GM19351 (cell line): ENCODE measurements around the gene CCDC97.
"Not testable (repeated sequence)": the region's sequence is repeated elsewhere in the genome, so short reads cannot be mapped to it uniquely, and the experiment has no call there.

Source experiments
- ATAC-seq: cut with Tn5 transposase; IDR thresholded peaks from one replicate; pipeline ENCODE4 v1.9.1; 2021; ENCODE audit warnings: mild to moderate bottlenecking, moderate library complexity; ENCODE audit not compliant: unreplicated experiment

Gene CCDC97

DNA sequence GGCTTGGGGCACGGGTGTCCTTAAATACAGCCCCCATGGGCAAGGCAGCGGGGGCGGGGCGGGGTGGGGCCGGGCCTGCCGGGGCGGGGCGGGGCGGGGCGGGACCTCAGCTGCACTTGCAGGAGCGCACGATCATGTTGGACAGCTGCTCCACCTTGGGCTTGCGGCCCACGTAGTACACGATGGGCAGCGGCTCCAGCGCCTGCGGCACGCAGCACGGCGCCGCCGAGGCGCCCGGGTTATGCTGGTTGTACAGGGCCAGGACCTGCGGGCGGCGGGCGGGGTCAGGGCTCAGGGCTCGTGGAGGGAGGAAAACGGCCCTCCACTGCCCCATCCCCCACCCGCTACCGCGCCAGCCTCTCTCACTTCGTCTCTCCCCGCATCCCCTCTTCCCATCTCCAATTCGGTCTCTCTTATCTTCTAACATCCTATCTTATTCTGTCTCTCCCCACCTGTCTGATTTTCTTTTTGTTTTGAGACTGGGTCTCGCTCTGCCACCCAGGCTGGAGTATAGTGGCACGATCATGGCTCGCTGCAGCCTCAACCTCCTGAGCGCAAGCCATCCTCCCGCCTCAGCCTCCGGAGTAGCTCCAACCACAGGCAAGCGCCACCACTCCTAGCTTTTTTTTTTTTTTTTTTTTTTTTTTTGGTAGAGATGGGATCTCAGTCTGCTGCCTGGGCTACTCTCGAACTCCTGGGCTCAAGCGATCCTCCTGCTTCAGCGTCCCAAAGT, 21.1 kb downstream of the CCDC97 start:
- no peak for ATAC-seq

DNA sequence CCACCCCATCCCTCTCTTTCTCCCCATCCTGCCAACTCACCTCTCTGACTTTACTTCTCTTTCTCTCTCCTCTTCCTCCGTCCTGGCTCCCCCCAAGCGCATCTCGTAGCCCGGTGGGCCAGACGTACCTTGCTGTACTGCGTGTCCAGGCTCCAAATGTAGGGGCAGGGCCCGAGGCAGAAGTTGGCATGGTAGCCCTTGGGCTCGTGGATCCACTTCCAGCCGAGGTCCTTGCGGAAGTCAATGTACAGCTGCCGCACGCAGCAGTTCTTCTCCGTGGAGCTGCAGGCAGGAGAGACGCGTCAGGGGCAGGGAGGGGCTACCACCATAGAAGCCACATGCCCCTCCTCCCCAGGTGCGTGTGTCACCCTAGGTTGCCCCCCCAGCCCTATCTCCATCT, 22.0 kb downstream of the CCDC97 start:
- no peak for ATAC-seq

DNA sequence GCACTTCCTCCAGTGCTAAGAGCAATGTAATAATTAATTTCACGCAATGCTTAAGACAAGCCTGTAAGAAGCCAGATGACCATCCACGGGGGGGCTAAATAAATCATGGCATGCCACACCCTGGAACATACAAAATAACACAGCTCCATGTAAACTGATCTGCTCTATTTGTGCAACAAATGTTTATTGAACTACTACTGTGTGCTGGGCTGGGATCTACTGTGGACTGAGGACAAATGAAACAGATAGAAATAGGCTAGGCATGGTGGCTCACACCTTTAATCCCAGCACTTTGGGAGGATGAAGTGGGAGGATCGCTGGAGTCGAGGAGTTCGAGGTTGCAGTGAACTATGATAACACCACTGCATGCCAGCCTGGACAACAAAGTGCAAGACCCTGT, 22.5 kb downstream of the CCDC97 start:
- ATAC-seq: no peak

DNA sequence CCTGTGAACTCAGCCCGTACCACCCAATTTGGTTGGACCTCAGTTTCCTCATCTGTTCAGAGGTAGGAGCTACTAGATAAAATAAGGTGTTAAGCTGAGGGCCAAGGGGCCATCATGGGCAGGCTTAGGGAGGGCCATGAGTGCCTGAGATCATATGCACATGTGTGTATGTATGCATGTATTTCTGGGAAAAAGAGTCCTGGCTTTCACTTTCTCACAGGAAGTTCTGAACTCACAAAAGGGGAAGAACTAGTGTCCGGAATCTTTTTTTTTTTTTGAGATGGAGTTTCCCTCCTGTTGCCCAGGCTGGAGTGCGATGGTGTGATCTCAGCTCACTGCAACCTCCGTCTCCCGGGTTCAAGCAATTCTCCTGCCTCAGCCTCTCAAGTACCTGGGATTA, 24.8 kb downstream of the CCDC97 start:
- no peak for ATAC-seq

DNA sequence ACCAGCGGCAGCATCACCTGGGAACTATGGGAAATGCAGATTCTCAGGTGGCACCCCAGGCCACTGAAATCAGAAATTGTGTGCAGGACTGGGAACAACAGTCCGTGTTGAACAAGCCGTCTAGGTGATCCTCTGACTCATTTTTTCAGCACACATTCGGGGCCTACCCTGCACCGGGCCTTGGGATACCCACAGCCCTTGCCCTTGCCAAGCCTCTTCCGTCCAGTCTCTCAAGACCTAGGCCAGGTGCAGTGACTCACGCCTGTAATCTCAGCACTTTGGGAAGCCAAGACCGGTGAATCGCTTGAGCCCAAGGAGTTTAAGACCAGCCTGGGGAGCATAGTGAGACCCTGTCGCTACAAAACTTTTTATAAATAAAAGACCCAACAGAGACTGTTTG, 25.5 kb downstream of the CCDC97 start:
- no peak for ATAC-seq

DNA sequence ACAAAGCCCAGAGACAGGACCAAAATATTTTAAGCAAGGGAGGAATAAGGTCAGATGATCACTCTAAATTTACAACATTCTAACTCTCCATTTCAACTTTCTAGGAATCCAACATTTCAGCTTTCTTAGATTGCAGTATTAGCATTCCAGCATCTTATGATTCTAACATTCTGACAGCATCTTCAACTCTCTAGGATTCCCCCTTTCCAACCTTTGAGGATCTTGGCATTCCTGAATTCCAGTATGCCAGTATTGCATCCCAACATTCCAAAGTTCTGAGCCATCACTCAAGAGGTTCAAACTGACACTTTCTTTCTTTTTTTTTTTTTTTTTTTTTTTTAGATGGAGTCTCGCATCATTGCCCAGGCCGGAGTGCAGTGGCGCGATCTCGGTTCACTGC, 30.0 kb downstream of the CCDC97 start:
- no peak for ATAC-seq

DNA sequence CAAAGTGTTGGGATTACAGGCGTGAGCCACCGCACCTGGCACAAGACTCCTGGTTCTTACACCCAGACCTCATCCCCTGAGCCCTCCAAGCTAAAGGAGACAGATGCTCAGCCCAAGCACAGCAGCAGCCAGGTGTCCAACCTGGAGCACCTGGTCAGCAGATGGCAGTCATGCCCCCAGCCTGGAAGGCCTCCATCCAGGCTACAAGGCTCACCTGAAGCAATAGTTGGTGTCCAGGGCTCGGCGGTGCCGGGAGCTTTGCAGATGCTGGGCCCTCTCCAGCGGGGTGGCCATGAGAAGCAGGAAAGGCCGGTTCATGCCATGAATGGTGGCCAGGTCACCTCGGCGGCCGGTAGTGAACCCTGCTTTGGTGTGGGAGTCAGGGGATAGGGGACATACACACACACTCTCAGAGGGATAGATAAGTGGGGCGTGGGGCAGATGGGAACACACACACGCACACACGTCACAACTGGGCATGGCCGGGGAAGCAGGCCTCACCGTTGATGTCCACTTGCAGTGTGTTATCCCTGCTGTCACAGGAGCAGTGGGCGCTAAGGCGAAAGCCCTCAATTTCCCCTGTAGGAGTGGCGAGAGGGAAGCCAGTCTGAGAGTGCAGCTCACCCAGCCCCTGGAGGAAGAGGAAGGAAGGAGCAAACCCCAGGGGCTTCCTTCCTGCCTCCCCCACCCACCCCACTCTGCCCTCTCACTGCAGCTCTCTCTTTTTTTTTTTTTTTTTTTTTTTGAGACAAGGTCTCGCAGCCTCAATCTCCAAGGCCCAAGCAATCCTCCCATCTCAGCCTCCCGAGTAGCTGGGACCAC, 31.9 kb downstream of the CCDC97 start:
- no peak for ATAC-seq

DNA sequence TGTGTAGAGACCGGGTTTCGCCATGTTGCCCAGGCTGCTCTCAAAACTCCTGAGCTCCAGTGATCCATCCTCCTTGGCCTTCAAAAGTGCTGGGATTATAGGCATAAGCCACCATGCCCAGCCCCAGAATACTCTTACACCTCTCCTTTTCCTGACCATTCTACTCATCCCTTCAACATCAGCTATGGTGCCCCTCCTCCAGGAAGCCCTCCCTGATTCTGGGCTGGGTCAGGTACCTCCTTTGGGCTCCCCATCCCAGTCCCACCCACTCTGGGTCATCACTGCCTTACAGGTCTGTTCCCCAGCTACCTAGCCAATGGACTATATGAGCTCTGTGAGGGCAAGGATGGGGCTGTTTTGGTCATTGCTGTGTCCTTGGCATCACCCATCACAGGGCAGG, 34.2 kb downstream of the CCDC97 start:
- no peak for ATAC-seq

DNA sequence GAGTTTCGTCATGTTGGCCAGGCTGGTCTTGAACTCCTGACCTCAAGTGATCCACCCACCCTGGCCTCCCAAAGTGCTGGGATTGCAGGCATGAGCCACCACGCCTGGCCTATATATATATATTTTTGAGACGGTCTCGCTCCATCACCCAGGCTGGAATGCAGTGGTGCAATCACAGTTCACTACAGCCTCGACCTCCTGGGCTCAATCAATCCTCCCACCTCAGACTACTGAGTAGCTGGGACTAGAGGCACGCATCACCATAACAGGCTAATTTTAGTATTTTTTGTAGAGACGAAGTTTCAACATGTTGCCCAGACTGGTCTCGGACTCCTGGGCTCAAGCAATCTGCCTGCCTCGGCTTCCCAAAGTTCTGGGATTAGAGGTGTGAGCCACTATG, 36.9 kb downstream of the CCDC97 start:
- not testable (repeated sequence) for ATAC-seq

DNA sequence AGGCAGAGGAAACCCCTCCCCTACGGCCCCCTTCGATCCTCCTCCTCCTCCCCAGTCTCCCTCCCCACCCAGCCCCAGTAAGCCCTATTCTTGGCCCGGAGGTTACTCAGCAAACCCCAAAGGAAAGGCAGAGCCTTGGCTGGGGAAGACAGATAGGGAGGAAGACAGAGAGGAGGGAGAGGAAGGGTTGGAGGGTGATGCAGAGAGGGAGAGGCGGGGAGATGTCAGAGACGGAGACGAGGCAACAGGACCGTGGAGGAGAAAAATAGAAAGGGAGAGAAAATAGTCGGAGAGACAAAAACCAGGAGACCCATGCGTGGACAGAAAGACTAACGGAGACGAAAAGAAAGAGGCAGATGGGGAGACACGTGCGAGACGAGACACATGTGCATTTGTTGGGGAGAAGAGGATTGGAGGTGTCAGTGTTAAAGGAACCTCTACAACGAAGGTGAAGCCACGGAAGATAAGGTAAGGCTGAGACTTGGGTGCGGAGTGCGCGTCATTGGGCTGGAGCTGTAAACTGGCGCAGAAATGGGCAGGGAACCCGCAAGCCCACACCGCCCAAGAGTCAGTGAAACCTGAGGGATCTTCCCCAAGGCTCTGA, 40.9 kb downstream of the CCDC97 start:
- peak; percentile 16 for ATAC-seq

DNA sequence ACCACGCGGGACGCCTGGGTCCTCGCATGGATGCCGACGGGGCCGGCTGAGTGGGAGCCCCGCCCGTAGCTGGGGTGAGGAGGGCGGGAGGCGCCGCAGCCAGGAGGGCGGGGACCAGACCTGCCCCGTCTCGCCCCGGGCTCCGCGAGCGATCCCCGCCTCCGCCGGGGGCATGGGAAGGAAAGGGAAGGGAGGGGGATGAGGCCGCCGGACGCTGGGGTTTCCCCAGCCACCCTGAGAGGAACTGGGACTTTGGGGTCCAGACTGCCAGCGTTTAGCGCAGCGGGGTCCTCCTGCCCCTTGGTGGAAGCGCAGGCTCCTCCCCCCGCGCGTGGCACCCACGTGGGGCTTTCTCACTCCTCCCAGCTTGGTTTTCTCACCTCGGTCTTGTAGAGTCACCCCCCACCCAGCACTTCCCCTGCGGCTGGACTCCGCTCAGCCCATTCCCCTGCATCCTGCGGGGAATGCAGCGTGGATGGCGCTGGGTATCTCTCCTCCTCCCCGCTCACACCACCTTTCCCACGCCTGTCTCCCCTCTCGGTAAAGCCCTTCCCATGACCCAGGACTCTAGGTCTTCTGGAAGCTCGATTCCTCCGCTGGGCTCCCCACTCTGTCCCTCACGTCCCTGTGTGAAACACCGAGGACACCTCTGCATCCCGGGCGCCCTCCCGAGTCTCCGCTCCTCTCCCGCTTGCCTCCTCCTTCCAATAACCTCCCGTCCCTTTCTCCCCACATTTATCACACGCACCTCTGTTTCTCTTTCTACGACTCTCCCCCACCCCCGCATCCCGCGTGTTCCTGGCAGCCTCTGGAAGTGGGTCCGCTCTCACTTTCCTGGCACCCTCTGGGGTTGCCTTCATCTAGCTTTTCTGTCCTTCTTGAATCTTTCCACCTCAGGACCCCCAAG, 41.6 kb downstream of the CCDC97 start:
- ATAC-seq: peak; percentile 38

DNA sequence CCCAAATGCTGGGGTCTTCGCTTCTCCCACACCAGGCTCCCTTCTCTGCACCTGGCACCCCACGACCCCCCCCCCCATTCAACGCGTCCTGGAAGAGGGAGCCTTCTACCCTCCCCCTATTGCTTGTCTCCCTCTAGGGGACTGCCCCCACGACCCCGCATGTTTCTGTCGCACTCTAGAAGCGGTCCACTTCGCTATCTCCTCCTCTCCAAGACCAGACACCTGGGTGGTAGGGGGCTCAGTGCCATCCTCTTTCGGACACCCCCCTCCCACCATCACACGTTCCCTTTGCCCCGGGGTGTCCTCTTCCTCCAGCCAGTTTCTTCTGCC, 42.3 kb downstream of the CCDC97 start:
- no peak for ATAC-seq

DNA sequence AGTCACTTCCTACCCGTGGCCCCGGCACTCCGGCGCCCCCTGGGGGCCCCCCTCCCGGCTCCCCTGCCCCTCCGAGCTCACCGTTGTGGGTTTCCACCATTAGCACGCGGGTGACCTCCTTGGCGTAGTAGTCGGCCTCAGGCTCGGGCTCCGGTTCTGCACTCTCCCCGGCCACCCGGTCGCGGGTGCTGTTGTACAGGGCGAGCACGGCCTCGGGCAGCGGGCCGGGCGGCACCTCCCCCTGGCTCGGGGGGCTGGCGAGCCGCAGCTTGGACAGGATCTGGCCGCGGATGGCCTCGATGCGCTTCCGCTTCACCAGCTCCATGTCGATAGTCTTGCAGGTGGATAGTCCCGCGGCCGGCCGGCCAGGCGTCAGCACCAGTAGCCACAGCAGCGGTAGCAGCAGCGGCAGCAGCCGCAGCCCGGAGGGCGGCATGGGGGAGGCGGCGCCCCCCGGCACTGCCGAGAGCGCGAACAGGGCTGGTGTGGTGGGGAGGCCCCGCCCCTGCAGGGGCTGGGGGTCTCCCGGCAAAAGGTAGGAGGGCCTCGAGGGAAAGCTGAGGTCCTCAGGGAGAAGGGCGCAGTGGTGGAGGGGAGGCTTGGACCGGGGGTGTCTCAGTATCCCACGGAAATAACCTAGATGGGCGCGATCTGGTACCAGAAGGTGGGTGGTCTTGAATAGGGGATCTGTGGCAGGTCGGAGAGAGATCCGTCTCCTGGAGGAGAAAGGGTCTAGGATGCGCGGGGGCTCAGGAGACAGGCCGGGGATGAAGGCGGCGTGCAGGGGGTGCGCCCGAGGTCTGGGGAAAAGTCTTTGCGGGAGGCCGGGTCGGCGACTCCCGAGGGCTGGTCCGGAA, 42.9 kb downstream of the CCDC97 start:
- no peak for ATAC-seq

DNA sequence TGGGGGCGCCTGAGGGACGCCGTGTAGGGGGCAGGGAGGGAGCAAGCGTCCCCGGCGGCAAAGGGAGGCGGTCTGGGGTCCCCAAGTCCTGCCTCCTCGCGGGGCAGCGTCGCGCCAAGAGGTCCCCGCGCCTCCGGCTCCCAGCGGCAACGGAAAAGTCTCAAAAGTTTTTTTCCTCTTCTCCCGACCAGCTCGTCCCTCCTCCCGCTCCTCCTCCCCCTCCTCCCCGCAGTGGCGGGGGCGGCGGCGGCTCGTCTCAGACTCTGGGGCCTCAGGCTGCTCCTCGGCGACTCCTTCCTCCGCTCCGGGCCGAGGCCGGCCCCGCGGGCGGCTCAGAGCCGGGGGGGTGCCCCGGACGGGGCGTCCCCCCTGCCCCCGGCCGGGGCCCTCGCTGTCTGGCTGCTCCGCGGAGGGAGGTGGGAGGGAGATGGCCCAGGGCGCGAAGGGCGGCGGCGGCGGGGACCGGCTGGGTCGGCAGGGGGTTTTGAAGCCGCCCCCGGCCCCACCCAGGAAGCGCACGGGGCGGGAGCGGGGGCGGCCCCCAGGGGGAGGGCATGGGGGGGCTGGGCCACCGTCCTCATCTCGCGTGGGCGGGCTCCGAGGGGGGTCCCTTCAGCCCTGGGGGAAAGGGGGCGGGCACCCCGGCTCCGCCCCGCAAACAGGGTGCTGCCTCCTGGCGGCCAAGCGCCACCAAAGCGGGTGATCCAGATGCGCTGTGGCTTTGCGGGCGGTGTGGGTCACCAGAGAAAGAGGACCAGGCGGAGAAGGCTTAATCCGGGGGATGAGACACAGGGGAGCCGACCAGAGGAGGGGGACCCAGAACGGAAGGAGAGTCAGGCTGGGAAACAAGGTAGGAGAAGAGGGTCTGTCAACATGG, 43.7 kb downstream of the CCDC97 start, which contains the start of gene TGFB1:
TSS of gene TGFB1 (minus strand) at position 457 of the 877 bp plus-strand sequence. CDS start 878 bp downstream, outside the sequence.
- peak; percentile 43 for ATAC-seq

DNA sequence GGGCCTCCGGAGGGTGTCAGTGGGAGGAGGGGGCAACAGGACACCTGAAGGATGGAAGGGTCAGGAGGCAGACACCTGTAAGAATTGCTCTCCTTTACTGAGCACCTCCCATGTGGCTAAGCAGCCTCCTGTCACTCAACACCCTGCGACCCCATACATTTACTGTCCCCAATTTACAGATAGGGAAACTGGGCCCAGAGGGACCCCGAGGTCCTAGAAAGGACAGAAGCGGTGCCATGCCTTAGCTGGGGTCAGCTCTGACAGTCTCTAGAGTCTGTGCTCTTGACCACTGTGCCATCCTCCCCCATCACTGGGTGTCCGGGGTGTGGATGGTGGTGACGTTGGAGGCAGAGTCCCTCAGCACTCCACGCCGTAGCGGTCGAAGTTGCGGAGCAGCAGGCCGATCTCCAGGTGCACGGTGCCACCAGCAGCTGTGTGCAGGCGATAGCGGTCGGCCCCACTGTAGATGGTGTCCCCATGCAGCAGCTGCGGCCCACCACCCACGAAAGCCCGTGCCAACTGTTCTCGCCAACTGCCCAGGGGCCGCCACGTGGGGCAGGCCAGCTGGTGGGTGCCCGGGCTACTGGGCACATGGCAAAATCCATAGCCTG, 44.5 kb downstream of the CCDC97 start:
- ATAC-seq: no peak

DNA sequence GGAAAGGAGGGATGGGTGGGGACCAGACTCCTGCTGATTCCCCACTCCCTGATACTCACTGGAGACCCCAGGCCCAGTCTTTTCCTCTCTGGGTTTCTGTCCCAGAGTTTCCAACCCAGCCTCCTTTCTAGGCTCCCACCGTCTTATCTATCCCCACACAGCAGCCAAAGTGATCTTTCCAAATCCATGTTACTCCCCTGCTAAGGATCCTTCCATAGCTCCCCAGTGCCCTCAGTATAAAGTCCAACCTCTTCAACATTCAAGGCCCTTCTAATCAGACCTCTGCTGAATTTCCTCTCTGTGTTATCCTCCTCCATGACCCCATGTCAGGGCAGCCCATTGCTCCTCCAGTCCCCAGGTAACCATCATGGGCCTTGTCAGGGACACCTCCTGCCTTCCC, 45.1 kb downstream of the CCDC97 start:
- no peak for ATAC-seq

DNA sequence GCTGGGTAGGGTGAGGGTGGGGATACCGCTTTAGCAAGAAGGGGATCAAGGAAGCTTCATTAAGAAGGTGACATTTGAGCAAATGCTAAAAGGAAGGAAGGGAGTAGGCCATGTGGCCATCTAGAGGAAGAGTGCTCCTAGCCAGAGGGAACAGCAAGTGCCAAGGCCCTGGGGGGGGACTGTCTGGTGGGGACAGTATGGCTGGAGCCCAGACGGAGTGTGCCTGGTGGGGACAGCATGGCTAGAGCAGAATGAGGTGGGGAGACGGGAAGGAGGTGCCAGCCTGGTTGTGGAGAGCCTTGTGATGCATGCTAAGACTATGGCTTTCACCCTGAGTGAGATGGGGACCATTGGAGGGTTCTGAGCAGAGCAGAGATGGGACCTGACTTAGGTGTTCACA, 45.8 kb downstream of the CCDC97 start:
- no peak for ATAC-seq

DNA sequence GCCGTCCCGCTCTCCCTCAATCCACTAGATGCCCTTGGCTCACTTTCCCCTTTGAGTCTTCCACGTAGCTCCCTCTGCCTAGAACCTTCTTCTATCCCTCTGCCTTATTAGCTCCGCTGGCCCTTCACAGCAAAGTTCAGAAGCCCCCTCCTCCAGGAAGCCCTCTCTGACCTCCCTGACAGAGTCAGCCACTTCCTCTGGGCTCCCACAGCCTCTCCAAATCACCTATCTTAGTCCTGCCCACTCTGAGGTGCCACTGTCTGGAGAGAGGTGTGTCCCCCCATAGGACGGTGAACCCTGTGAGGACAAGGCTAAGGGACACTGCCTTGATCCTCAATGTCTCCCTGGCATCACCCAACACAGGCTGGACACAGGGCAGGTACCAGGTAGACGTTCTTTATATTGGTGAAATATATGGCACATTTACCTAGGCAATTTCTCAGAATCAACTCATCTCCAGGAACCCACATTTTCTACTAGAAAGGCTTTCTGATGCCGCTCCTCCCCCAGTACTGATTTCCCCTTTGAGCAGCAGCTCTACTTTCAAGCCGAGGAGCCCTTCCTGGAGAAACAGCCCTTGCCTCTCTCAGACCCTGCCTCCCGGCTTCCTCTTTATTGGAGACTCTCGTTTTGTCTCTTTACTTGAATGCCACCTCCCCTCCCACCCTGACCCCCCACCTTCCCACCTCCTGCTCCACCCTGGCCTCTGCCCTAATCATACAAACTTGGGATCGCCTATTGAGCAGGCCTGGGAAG, 47.2 kb downstream of the CCDC97 start:
- ATAC-seq: no peak
